Uterus (tissue), 2 donors: ENCODE results near the gene ZNF324.

ENCODE experiments used
- POLR2A ChIP-seq, 2 donors: fragments of 450-650 bp; IDR thresholded peaks; one replicate each; pipeline ENCODE4 v1.6.1; 2016; ENCODE audit warnings: antibody characterized with exemption in 2 of 2, mild to moderate bottlenecking in 1 of 2, moderate library complexity in 1 of 2
- TF ChIP-seq, protein P1 (sequence below), 4 experiments: fragments of 200-600 bp in 2 of 4; fragments of 450-650 bp in 2 of 4; sonication (generic) in 2 of 4; IDR thresholded peaks; one replicate each; pipeline ENCODE4 v1.5.1; 2016 to 2019; ENCODE audit warnings: antibody characterized with exemption in 4 of 4, mild to moderate bottlenecking in 2 of 4, moderate library complexity in 1 of 4

DNA sequence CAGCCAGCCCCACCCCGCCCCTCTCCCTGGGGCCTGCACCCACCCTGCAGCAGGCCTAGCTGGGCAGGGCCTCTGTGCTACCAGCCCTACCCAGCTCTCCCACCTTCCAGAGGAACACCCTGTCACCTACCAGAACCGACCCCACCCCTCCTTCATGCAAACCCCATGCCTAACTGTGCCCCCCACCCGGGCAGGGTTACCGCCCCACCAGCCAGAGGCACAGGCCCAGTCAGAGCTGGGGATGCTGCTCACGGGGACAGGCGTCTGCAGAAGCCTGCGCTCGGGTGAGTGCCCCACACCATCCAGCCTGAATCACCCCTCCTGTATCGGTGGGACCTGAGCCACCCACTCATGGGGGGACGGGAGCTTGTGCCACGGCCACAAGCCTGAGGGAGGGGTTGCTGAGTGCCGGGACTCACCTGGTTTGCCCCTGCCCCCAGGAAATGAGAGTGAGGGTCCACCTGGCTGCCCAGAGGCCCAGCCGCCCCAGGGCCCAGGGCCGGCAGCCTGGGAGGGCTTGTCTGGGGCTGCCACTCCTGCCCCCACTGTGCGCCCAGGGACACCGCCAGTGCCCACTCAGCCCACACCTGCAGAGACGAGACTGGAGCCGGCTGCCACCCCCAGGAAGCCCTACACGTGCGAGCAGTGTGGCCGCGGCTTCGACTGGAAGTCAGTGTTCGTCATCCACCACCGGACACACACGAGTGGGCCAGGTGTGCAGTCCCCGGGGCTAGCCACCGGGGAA lies 13.0 kb downstream of the ZNF324 start:
- TF ChIP-seq POLR2A (IDR thresholded peaks at IDR 0.05) = no peak
- TF ChIP-seq, protein P1, sequence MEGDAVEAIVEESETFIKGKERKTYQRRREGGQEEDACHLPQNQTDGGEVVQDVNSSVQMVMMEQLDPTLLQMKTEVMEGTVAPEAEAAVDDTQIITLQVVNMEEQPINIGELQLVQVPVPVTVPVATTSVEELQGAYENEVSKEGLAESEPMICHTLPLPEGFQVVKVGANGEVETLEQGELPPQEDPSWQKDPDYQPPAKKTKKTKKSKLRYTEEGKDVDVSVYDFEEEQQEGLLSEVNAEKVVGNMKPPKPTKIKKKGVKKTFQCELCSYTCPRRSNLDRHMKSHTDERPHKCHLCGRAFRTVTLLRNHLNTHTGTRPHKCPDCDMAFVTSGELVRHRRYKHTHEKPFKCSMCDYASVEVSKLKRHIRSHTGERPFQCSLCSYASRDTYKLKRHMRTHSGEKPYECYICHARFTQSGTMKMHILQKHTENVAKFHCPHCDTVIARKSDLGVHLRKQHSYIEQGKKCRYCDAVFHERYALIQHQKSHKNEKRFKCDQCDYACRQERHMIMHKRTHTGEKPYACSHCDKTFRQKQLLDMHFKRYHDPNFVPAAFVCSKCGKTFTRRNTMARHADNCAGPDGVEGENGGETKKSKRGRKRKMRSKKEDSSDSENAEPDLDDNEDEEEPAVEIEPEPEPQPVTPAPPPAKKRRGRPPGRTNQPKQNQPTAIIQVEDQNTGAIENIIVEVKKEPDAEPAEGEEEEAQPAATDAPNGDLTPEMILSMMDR (IDR thresholded peaks at IDR 0.05) = no peak
